Left ventricle myocardium inferior (tissue), 1 donor: ENCODE measurements around the gene CACNG6. TPM values are rescaled to one million over a fixed set of nuclear protein-coding genes. Genes with fewer than 3 reads are reported as not detected.

Source experiments
- DNase-seq: peaks from one replicate; pipeline ENCODE4 v3.0.0-alpha.2; 2020
- H3K27ac ChIP-seq: fragments of 200-600 bp; replicated peaks from 2 replicates; pipeline ENCODE4 v1.8.0; 2021
- H3K27me3 ChIP-seq: fragments of 200-600 bp; 2 replicates; pipeline ENCODE4 v1.8.0; 2021; ENCODE audit warnings: low read depth
- H3K36me3 ChIP-seq: fragments of 200-600 bp; 2 replicates; pipeline ENCODE4 v1.8.0; 2021
- H3K4me1 ChIP-seq: fragments of 200-600 bp; 2 replicates; pipeline ENCODE4 v1.8.0; 2021
- H3K4me3 ChIP-seq: fragments of 200-600 bp; 2 replicates; pipeline ENCODE4 v1.8.0; 2021; ENCODE audit warnings: mild to moderate bottlenecking, moderate library complexity
- H3K9me3 ChIP-seq: fragments of 200-600 bp; replicated peaks from 2 replicates; pipeline ENCODE4 v1.8.0; 2021
- CTCF ChIP-seq: fragments of 200-600 bp; IDR thresholded peaks from 2 replicates; pipeline ENCODE4 v1.8.0; 2021; ENCODE audit warnings: antibody characterized with exemption, mild to moderate bottlenecking, borderline replicate concordance
- intact Hi-C: fragments of 100-400 bp; cut with micrococcal nuclease; formaldehyde crosslinking; loops from one replicate; pipeline ENCODE4 v1.11.0; 2022
- total RNA-seq: library from RNA; stranded (reverse); fragmentation: NEBNext Ultra II Directional; extraction: Animal tissue kit (Norgen Biotek cat#: 25700); gene quantifications from one replicate; pipeline ENCODE4 v1.2.1, GENCODE V29; 2021
- donor health status: DM: no; HTN: yes; CAD: no; lungs with severe emphysema.

CACNG6 gene
- total RNA-seq, 1 donor from 2014 or later = not detected

- H3K4me3 ChIP-seq = no peak overlapping the region
- intact Hi-C loops = no loop called here
- no peak for TF ChIP-seq CTCF
These were observed 48.6 kb downstream of the CACNG6 start for GRCh38 chr19:54040003-54040402.

GRCh38 chr19:54041969-54042606, 50.7 kb downstream of the CACNG6 start:
- no peak for DNase-seq
- intact Hi-C loops = no loop called here
- Histone ChIP-seq H3K4me3 (no peak overlapping the region), H3K27ac (no peak overlapping the region), H3K36me3 (no peaks in the 10 kb centered on the region), H3K9me3 (no peaks in the 10 kb centered on the region), H3K4me1 (no peaks in the 10 kb centered on the region), H3K27me3 (peaks cover 71% of the 10 kb centered on the region)
- TF ChIP-seq CTCF = no peak

More at GRCh38 chr19:54040003-54040402, 48.6 kb downstream of the CACNG6 start:
- Histone ChIP-seq H3K27me3 (peaks cover 53% of the 10 kb centered on the region), H3K27ac (no peak overlapping the region), H3K4me1 (no peaks in the 10 kb centered on the region), H3K9me3 (no peaks in the 10 kb centered on the region), H3K36me3 (no peaks in the 10 kb centered on the region)
- DNase-seq = no peak

- Histone ChIP-seq H3K27ac (no peak overlapping the region), H3K36me3 (no peaks in the 10 kb centered on the region), H3K9me3 (no peaks in the 10 kb centered on the region), H3K27me3 (peaks cover 80% of the 10 kb centered on the region), H3K4me1 (no peaks in the 10 kb centered on the region), H3K4me3 (no peak overlapping the region)
- intact Hi-C loops = no loop called here
- TF ChIP-seq CTCF = no peak
- DNase-seq = no peak
These were observed 51.6 kb downstream of the CACNG6 start for GRCh38 chr19:54042989-54043388.

- intact Hi-C loops = no loop called here
- H3K4me1 ChIP-seq = no peaks in the 10 kb centered on the region
- H3K9me3 ChIP-seq = peaks cover 5% of the 10 kb centered on the region
- H3K27ac ChIP-seq = no peak overlapping the region
- no peak overlapping the region for H3K4me3 ChIP-seq
- H3K27me3 ChIP-seq = peaks cover 82% of the 10 kb centered on the region
- no peak for DNase-seq
- H3K36me3 ChIP-seq = no peaks in the 10 kb centered on the region
- no peak for TF ChIP-seq CTCF
These were observed 54.3 kb downstream of the CACNG6 start for GRCh38 chr19:54045771-54046170.

- H3K27ac ChIP-seq = no peak overlapping the region
- peaks cover 5% of the 10 kb centered on the region for H3K9me3 ChIP-seq
- H3K27me3 ChIP-seq = peaks cover 66% of the 10 kb centered on the region
- no peaks in the 10 kb centered on the region for H3K4me1 ChIP-seq
- TF ChIP-seq CTCF = no peak
- no peak overlapping the region for H3K4me3 ChIP-seq
- no peaks in the 10 kb centered on the region for H3K36me3 ChIP-seq
- no peak for DNase-seq
- intact Hi-C loops = no loop called here
These were observed 56.2 kb downstream of the CACNG6 start for GRCh38 chr19:54047616-54048015.

Other genes starting within 250 kb of the CACNG6 start
- gene NLRP12, start 167.3 kb upstream of the CACNG6 start, total RNA-seq = 0.22 TPM
- 96.0 TPM for gene MYADM, start 123.8 kb upstream of the CACNG6 start, total RNA-seq
- not detected for gene PRKCG, start 109.4 kb upstream of the CACNG6 start, total RNA-seq
- not detected for gene CACNG7, start 82.4 kb upstream of the CACNG6 start, total RNA-seq
- 0.16 TPM for gene CACNG8, start 28.7 kb upstream of the CACNG6 start, total RNA-seq
- gene VSTM1, start 72.3 kb downstream of the CACNG6 start, total RNA-seq = not detected
- gene TARM1, start 89.7 kb downstream of the CACNG6 start, total RNA-seq = not detected
- gene OSCAR, start 109.2 kb downstream of the CACNG6 start, total RNA-seq = 0.33 TPM
- 503 TPM for gene NDUFA3, start 111.2 kb downstream of the CACNG6 start, total RNA-seq
- 14.5 TPM for gene TFPT, start 124.0 kb downstream of the CACNG6 start, total RNA-seq
- gene PRPF31, start 124.1 kb downstream of the CACNG6 start, total RNA-seq = 39.5 TPM
- gene CNOT3, start 146.1 kb downstream of the CACNG6 start, total RNA-seq = 19.5 TPM
- 7.3 TPM for gene LENG1, start 168.1 kb downstream of the CACNG6 start, total RNA-seq
- gene TMC4, start 181.5 kb downstream of the CACNG6 start, total RNA-seq = 2.2 TPM
- 12.2 TPM for gene MBOAT7, start 197.9 kb downstream of the CACNG6 start, total RNA-seq
- gene TSEN34, start 199.7 kb downstream of the CACNG6 start, total RNA-seq = 16.2 TPM
- 648 TPM for gene RPS9, start 209.2 kb downstream of the CACNG6 start, total RNA-seq
- 4.7 TPM for gene LILRB3, start 231.4 kb downstream of the CACNG6 start, total RNA-seq